Large intestine (tissue), 3 donors: ENCODE results near the gene KIFC3. TPM values are rescaled to one million over a fixed set of nuclear protein-coding genes. Genes with fewer than 3 reads are reported as not detected.
A peak's percentile ranks its signal among the peaks of the same experiment; 100 is the strongest.

Source experiments
- DNase-seq, 2 donors: peaks; one replicate each; pipeline versions ENCODE4 v3.0.0 to v3.0.0-alpha.2; 2013
- H3K27ac ChIP-seq: one replicate; pipeline ENCODE4 v1.5.1; 2013; ENCODE audit warnings: low read length
- H3K27me3 ChIP-seq: 2 replicates; pipeline ENCODE4 v1.6.1; 2013; ENCODE audit warnings: low read length; ENCODE audit not compliant: control insufficient read depth, insufficient read depth
- H3K36me3 ChIP-seq: 2 replicates; pipeline ENCODE4 v1.6.1; 2013; ENCODE audit warnings: low read length; ENCODE audit not compliant: control insufficient read depth, insufficient read depth
- H3K4me1 ChIP-seq: one replicate; pipeline ENCODE4 v1.6.1; 2013; ENCODE audit warnings: low read length; ENCODE audit not compliant: control insufficient read depth, insufficient read depth
- H3K4me3 ChIP-seq: one replicate; pipeline ENCODE4 v1.5.1; 2013; ENCODE audit warnings: low read length
- H3K9me3 ChIP-seq: one replicate; pipeline ENCODE4 v1.6.1; 2013; ENCODE audit warnings: mild to moderate bottlenecking, low read depth, low read length, moderate library complexity; ENCODE audit not compliant: control insufficient read depth
- WGBS: methylation state at CpG from one replicate; pipeline ENCODE4 v1.1.5; 2013; ENCODE audit warnings: low lambda C conversion rate; ENCODE audit not compliant: insufficient coverage; 5-methylcytosine and 5-hydroxymethylcytosine counted together
- polyA plus RNA-seq: library from polyadenylated mRNA; unstranded; fragments of 120-200 nt; gene quantifications from one replicate; pipeline ENCODE4 v1.2.1, GENCODE V29; 2013

The KIFC3 gene
- polyA plus RNA-seq, 1 donor: 82.3 TPM

DNA sequence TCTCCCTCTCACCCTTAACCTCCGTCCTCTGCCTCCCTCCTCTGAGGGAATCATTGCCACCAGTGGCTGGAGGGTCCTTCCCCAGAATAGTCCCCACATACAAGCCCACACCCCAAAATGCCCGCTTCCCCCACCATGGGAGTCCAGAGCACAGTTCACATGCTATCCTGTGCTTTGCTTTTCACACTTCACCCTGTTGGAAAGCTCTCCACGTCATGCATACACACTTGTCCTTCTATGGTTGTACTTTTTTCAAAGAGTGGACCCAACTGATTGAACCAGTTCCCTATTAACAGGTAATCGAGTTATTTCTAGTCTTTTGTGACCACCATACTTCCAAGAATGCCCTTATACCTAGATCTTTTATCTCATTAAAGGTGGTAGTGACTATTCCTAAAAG, 23.8 kb upstream of the KIFC3 start:
- Histone ChIP-seq H3K27ac (peak overlapping the region; percentile 76), H3K4me1 (peaks cover 55% of the 10 kb centered on the region), H3K4me3 (no peak overlapping the region), H3K9me3 (no peaks in the 10 kb centered on the region), H3K36me3 (no peaks in the 10 kb centered on the region), H3K27me3 (no peaks in the 10 kb centered on the region)
- DNase-seq: no peak
- 67% methylated on average over 2 of the region's 4 CpGs for WGBS

DNA sequence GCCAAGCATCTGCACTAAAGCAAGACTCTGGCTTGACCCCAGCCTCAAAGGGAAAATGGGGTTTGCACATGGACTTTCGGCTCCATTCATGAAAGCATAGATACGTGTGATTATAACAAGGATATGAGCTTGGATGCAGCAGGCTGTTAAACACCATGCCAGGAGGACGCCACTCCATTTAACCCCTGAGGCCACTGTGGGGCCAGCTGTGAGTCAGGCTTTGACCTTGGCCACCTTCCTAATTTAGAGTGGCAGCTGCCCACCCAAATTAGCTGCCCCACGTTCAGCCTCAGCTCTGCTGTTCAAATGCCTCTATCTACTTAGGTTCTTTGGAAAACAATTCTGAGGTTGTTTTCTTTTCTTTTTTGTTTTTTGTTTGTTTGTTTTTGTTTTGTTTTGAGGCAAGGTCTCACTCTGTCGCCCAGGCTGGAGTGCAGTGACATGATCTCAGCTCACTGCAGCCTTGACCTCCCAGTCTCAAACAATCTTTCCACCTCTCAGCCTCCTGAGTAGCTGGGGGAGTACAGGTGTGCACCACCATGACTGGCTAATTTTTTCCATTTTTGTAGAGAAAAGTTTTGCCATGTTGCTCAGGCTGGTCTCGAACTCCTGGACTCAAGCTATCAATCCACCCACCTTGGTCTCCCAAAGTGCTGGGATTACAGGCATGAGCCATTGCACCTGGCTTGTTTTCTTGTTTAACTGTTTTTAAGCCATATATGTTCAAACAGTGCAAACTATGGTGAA, 23.2 kb upstream of the KIFC3 start:
- Histone ChIP-seq H3K27ac (peak overlapping the region; percentile 76), H3K9me3 (no peaks in the 10 kb centered on the region), H3K27me3 (no peaks in the 10 kb centered on the region), H3K4me3 (no peak overlapping the region), H3K36me3 (no peaks in the 10 kb centered on the region), H3K4me1 (peaks cover 57% of the 10 kb centered on the region)
- 100% methylated on average over 1 of the region's 6 CpGs for WGBS
- no peak for DNase-seq

DNA sequence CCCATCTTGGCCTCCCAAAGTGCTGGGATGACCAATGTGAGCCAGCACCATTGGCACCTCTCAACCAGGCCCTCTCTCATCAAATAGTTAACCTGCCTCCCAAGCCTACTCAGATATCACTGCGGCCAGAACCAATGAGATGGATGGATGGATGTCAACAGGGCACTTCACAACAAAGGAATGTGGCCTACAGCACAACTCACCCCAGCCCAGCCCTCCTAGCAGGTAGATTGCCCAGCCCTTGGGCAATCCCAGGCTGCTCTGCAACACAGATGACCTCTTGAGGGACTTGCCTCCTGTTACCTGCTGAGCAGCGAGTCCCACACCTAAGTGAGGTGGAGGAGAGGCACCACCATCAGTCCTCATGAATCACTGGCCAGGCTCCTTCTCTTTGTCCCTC, 22.6 kb upstream of the KIFC3 start:
- Histone ChIP-seq H3K27me3 (no peaks in the 10 kb centered on the region), H3K4me1 (peaks cover 63% of the 10 kb centered on the region), H3K36me3 (no peaks in the 10 kb centered on the region), H3K4me3 (no peak overlapping the region), H3K27ac (peak overlapping the region; percentile 76), H3K9me3 (no peaks in the 10 kb centered on the region)
- peak; percentile 71 to 73 for DNase-seq
- WGBS: no CpG with 5 or more reads among the region's 2 CpGs

DNA sequence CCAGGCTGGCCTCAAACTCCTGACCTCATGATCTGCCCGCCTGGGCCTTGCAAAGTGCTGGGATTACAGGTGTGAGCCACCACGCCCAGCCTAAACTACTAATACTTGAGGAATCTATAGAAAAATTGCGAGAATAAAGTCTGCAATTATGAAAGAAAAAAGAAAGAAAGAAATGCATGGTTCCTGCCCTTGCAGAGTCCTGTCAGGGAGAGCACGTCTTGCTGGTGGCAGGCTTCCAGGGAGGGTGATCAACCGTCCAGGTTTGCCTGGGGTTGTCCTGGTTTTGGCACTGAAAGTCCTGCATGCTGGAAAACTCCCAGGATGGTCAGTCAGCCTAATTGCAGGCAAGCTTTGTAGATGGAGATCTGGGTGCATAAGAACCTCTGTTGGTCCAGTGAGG, 21.5 kb upstream of the KIFC3 start:
- no peaks in the 10 kb centered on the region for H3K9me3 ChIP-seq
- no peaks in the 10 kb centered on the region for H3K27me3 ChIP-seq
- WGBS: 83% methylated on average over 1 of the region's 5 CpGs
- H3K4me3 ChIP-seq: no peak overlapping the region
- no peaks in the 10 kb centered on the region for H3K36me3 ChIP-seq
- peaks cover 69% of the 10 kb centered on the region for H3K4me1 ChIP-seq
- H3K27ac ChIP-seq: peak overlapping the region; percentile 30
- DNase-seq: no peak

DNA sequence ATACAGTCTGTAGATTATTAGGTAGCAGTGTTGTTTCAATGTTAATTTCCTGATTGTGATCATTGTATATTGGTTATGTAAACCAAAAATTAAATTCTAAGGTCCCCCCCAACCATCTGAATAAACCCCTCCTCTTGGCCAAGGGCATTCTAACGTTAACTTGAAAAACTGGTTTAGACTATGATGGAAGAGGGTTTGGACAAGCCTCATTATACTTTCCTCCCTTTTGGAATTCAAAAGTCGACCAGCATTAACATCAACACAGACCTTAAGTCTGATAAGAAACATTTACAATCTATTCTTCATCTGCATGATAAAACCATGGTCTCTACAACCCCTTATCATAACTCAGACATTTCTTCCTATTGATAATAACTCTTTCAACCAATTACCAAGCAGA, 20.6 kb upstream of the KIFC3 start:
- WGBS: no CpG with 5 or more reads among the region's 2 CpGs
- Histone ChIP-seq H3K27me3 (no peaks in the 10 kb centered on the region), H3K27ac (no peak overlapping the region), H3K4me1 (peaks cover 78% of the 10 kb centered on the region), H3K36me3 (no peaks in the 10 kb centered on the region), H3K4me3 (no peak overlapping the region), H3K9me3 (no peaks in the 10 kb centered on the region)
- no peak for DNase-seq

DNA sequence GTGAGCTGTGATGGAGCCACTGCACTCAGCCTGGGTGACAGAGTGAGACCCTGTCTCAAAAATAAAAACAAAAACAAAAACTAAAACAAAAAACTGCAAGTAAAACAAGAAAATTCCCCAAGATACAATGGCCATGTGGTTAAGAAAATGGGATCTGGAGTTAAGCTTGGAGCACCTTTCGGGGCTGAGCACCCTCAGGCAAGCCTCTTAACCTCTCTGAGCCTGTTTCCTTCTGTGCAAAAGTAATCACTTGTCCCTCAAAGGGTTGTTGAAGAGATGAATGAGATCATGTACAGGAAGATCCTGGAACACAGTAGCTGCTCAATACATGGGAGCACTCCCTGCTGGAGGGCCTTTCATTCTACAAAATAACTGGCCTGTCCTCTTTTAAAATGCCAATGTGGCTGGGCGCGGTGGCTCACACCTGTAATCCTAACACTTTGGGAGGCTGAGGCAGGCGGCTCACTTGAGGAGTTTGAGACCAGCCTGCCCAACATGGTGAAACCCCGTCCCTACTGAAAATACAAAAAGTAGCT, 19.8 kb upstream of the KIFC3 start:
- H3K27ac ChIP-seq: peak overlapping the region; percentile 78
- no peaks in the 10 kb centered on the region for H3K27me3 ChIP-seq
- no CpG with 5 or more reads among the region's 5 CpGs for WGBS
- no peak overlapping the region for H3K4me3 ChIP-seq
- no peak for DNase-seq
- H3K36me3 ChIP-seq: no peaks in the 10 kb centered on the region
- H3K4me1 ChIP-seq: peaks cover 77% of the 10 kb centered on the region
- H3K9me3 ChIP-seq: no peaks in the 10 kb centered on the region

DNA sequence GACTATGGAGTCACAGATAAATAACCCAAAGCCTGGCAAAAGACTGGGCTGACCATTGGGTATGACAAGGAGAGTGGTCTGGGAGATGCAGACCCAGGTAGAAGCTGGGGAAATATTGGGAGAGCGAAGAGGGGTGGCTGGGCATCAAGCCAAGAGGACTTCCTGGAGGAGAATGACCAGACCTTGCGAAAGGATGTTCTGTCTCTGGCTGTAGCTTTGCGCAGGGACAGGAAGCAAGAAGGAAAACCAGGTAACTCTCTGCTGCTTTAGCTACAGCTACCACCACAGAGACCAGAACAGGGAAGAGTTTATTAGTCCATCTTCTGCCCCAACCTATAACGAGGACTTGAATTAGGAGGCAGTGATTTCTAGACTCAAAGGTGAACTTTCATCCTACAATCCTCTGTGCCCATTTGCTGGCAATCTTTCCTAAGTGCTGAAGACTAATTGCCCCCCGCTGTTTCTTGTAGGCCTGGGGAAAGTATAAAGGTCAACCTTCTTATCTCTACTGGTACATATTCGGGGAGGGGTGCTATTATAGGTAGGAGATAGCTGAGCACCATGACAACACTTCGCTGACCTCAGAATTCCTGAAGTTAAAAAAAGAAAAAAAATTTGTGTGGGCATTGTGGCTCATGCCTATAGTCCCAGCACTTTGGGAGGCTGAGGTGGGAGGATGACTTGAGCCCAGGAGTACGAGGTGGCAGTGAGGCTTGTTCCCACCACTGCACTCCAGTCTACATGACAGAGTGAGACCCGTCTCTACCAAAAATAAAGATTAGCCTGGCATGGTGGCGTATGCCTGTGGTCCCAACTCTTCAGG, 19.1 kb upstream of the KIFC3 start:
- Histone ChIP-seq H3K36me3 (no peaks in the 10 kb centered on the region), H3K27ac (peak overlapping the region; percentile 78), H3K27me3 (no peaks in the 10 kb centered on the region), H3K4me1 (peaks cover 77% of the 10 kb centered on the region), H3K9me3 (no peaks in the 10 kb centered on the region), H3K4me3 (no peak overlapping the region)
- WGBS: no CpG with 5 or more reads among the region's 10 CpGs
- DNase-seq: peak; percentile 87 to 97

DNA sequence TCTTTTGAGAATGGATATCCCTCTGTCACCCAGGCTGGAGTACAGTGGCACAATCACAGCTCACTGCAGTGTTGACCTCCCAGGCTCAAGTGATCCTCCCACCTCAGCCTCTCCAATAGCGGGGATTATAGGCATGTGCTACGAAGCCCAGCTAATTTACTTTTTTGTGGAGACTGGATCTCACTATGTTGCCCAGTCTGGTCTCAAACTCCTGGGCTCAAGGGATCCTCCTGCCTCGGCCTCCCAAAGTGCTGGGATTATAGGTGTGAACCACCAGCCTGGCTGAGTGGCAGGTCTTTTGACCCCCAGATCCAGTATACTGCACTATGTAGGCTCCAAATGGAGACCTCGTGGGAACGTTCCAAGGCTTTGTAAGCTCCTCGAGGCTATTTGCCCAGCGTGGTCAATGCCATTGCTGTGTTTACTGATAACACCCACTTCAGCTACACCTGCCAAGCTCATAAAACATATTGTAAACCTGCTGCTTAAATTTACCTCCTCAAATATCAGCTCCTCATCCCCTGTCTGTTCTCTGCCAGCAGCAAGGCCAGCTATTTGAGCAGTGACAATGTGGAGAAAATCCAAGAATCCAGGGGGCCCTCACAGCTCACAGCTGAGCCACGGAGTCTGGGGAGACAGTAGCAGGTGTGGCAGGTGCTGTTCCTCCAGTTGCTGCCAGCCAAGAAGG, 16.2 kb upstream of the KIFC3 start:
- Histone ChIP-seq H3K4me1 (peaks cover 63% of the 10 kb centered on the region), H3K27me3 (no peaks in the 10 kb centered on the region), H3K27ac (peak overlapping the region; percentile 51), H3K9me3 (no peaks in the 10 kb centered on the region), H3K36me3 (no peaks in the 10 kb centered on the region), H3K4me3 (no peak overlapping the region)
- no peak for DNase-seq
- WGBS: no CpG with 5 or more reads among the region's 8 CpGs

DNA sequence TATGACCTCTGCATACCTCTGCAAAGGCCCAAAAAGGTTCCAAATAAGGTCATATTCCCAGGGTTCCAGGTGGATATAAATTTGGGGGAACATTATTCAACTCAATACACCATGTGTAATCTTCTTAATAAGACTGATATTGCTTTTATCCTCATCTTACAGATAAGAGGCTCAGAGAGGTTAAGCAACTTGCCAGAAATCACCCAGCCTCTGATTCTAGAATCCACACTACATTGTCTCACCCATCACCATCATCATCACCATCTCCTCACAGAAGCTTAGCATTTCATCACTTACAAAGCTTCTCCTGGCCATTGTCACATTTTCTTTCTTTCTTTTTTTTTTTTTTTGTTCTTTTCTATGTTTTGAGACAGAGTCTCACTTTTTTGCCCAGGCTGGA, 15.4 kb upstream of the KIFC3 start:
- no peak overlapping the region for H3K27ac ChIP-seq
- H3K9me3 ChIP-seq: no peaks in the 10 kb centered on the region
- H3K4me3 ChIP-seq: no peak overlapping the region
- no peaks in the 10 kb centered on the region for H3K36me3 ChIP-seq
- no peak for DNase-seq
- peaks cover 72% of the 10 kb centered on the region for H3K4me1 ChIP-seq
- no peaks in the 10 kb centered on the region for H3K27me3 ChIP-seq

DNA sequence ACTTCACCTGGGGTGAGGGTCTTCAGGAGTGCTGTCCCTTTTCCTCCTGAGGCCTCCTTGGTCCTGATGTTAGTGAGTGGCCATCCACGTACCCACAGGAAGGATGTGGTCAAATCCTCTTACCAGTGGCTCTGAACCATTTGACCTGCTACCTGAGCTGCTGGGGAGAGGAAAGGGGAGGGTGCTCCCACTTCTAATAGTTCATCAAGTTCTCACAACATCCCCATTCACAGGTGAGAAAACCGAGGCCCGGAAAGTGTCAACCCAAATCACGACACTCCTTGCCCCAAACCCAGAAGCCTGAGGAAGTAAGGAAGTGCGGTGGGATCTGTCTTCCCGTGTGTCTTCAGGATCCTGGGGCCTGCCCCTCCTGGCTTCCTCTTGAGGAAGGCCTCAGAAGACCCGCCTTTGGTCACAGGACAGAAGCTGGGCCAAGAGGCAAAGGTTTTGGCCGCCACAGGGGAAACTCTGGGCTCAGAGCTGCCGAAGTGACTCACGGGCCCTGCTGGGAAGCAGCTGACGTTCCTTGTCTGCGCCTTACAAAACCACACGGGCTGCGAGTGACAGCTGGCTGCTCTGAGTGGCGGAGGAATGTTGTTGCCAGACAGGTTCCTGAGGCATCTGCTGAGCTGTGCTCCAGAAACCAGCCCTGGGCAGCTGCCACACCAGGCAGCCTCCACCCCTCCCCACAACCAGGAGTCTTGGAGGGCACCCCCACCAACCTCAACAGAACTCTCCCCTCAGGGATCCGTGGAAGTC, 13.9 kb upstream of the KIFC3 start:
- H3K27ac ChIP-seq: peak overlapping the region; percentile 54
- no CpG with 5 or more reads among the region's 16 CpGs for WGBS
- H3K4me3 ChIP-seq: no peak overlapping the region
- peak; percentile 93 to 94 for DNase-seq
- H3K9me3 ChIP-seq: no peaks in the 10 kb centered on the region
- no peaks in the 10 kb centered on the region for H3K36me3 ChIP-seq
- H3K27me3 ChIP-seq: no peaks in the 10 kb centered on the region
- H3K4me1 ChIP-seq: peaks cover 72% of the 10 kb centered on the region
